GM12891 (cell line): ENCODE data around the gene MS4A15.

Source experiments
- PAX5 ChIP-seq: IDR thresholded peaks from 2 replicates; pipeline ENCODE4 v1.6.1; 2011; ENCODE audit warnings: low read length, moderate library complexity, mild to moderate bottlenecking; ENCODE audit not compliant: insufficient read depth, severe bottlenecking
- POLR2A ChIP-seq: IDR thresholded peaks from 2 replicates; pipeline ENCODE4 v1.6.1; 2011; ENCODE audit warnings: low read depth, low read length, control low read depth
- POLR2AphosphoS5 ChIP-seq: IDR thresholded peaks from 2 replicates; pipeline ENCODE4 v1.6.1; 2011; ENCODE audit warnings: low read depth, low read length, control low read depth
- POU2F2 ChIP-seq: IDR thresholded peaks from 2 replicates; pipeline ENCODE4 v1.6.1; 2011; ENCODE audit warnings: low read depth, mild to moderate bottlenecking, control low read depth, low read length, moderate library complexity
- SPI1 ChIP-seq: IDR thresholded peaks from 2 replicates; pipeline ENCODE4 v1.6.1; 2011; ENCODE audit warnings: low read depth, low read length, control low read depth
- TAF1 ChIP-seq: IDR thresholded peaks from 2 replicates; pipeline ENCODE4 v1.6.1; 2011; ENCODE audit warnings: low read depth, low read length, control low read depth

DNA sequence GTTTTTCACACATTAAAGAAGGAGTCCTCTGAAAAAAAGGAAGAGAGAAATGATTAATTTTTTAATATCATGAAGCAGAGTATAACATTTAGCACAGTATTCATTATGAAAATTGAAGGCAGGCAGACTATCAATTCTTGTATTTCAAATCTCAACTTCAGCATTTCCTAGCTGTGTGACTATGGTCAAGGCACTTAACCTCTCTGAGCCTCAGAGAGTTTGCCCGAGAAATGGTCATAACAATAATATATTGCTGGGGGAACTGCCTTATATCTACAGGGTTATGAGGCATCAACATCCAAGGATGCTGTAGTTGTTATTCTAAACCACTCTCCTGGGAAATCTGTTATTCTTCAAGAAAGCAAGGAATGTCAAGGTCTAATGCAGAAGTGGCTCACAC is 31.1 kb upstream of the MS4A15 start:
- no peak for TF ChIP-seq POU2F2
- no peak for TF ChIP-seq POLR2A
- no peak for TF ChIP-seq TAF1
- no peak for TF ChIP-seq SPI1
- no peak for TF ChIP-seq POLR2AphosphoS5
- TF ChIP-seq PAX5: no peak
